SH-SY5Y (cell line): ENCODE results near the gene FAM32A.

Source experiments
- GATA2 ChIP-seq: IDR thresholded peaks from 2 replicates; pipeline ENCODE4 v1.6.1; 2011; ENCODE audit warnings: mild to moderate bottlenecking, low read depth, low read length
- GATA3 ChIP-seq: IDR thresholded peaks from 2 replicates; pipeline ENCODE4 v1.6.1; 2011; ENCODE audit warnings: low read depth, mild to moderate bottlenecking, low read length, moderate library complexity

Gene FAM32A

DNA sequence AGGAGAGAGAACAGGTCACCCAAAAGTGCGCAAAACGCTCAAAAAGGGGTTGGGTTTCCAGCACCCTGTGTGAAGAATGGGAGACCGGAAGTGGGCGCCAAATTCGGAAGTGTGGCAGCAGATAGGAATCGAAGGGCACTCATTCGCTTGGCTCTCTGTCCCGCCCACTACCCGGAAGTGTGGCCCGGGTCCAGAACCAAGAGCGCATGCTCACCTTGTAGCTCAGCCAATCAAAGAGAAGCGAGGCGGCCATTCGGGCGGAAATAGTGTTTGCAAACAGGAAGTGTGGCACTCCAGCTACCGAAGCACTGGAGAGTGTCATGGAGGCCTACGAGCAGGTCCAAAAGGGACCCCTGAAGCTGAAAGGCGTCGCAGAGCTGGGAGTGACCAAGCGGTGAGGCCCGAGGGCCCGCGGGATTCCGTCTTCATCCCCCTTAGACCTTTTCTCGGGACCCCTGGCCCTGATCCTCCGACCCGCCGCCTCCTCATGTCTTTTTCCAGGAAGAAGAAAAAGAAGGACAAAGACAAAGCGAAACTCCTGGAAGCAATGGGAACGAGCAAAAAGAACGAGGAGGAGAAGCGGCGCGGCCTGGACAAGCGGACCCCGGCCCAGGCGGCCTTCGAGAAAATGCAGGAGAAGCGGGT lies at the start of gene FAM32A:
FAM32A (plus strand) TSS at position 288 of the 645 bp plus-strand sequence; CDS start at position 321, 33 bp downstream.
- TF ChIP-seq GATA2 (peak; percentile 100), GATA3 (peak; percentile 92)

DNA sequence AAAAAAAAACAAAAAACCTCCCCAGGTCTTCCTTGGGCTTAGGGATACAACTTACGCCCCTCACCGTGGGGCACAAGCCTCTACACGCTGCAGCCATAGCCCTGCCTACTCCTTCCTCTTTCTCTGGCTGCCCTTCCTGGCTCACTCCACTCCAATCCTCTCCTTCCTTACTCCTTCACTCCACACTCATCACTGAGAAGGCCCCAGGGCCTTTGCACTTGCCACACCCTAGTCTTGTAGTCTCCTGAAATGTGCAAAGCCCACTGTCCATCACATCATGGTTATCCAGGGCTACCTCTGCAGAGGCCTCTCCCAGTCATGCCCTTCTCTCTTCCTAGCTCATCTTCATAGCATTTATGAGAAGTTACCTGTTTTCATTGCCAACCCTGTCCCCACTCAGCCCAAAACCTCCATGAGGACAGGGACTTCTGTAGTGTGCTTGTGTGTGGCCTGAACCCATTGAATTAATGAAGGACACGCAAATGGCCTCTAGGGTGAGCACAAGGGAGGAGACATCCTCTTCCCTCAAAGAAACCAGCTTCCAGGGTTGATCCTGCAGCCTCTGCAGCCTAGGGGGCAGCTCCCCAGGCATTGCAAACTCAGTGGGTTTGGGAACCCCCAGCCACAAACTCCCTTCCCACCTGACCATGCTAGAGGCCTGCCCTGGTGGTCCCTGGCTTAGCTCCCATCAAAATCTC lies 49.6 kb upstream of the FAM32A start:
- TF ChIP-seq GATA3 (no peak), GATA2 (no peak)

DNA sequence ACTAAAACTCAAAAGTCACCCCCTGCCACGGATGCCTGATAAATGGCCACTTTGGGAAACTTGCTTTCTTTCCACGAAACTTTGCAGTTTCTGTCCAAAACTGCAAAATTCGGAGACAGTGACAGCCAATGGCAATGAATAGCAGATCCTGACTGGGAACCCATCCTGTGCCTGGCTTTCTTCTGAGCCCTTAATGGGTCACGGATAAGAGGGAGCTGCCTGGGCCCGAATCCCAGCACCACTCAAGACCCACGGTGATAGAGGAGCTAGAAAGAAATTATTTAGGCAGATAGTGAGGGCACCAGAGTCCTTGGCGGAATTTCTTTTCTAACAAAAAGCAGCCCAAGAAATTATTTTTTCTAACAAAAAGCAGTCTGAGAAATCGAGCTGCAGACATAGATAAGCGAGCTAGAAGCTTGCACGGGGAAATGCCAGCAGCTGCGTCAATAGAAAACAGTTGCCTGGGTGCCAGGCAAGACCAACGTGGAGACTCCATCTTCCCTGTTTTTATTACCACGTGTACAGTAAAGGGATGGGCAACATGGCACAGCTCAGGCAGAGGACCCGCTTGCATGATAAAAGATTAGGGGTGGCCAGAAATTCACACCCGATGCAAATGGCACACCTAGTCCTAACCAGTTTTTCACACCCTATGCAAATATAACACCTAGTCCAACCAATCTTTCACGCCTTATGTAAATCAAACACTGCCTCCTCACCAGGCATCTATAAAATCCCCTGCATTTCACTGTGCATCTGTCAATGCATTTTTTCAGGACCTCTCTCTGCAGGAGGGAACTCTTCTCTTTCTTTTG lies 48.8 kb upstream of the FAM32A start:
- TF ChIP-seq GATA2 = no peak
- TF ChIP-seq GATA3 = no peak

DNA sequence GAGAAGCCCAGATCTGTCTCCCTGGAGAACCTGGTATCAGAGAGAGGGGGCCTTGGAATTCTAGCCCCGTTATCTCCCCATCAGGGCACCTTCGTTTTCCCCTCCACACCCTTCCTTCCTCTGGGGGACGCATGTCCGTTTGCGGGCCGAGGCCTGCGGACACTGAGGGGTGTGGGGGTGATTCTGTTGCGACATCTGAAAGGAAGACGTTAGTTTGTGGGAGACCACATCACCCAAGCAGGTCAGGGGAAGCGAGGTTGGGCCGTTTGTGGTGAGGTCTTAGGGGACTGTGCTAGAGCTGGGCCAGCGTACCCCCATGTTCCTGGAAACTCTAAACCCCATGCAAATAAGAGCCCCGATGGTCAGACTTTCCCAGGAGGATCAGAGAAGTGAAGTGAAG lies 45.5 kb upstream of the FAM32A start:
- no peak for TF ChIP-seq GATA3
- TF ChIP-seq GATA2 = no peak

DNA sequence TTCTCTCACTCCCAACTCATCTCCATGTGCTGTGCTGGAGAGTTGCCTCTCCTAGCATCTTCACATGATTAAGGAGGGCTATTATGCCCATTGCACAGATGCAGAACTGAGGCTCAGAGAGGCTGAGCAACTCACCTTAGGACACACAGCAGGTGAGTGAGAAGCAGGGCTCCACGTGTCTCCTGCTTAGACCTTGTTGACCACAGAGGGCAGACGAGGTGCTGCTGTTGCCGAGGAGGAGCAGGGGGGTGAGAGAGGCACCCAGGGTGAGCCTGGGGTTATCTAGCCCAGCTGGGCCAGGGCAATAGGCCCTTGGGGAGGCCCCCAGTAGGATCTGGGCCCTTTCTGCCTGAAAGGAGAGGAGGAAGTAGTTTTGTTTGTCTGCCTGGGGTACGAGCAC lies 44.2 kb upstream of the FAM32A start:
- TF ChIP-seq GATA2 = no peak
- TF ChIP-seq GATA3 = no peak

DNA sequence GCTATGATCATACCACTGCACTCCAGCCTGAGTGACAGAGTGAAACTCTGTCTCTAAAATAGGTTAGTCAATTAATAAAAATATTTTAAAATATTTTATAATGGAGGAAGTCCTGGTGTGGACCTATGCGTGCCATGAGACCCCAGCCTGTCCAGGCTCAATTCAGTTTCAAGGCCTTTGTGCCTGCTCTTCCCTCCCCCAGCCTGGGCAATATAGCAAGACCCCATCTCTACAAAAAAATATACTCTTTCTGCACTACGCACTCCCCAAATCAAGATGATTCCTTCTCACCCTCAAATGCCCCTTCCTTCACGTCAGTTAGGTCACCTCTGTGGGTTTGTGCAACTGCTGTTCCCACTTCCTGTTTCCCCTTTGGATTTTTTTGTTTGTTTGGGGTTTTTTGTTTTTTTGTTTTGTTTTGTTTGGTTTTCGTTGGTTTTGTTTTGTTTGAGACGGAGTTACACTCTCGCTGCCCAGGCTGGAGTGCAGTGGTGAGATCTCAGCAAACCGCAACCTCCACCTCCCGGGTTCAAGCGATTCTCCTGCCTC lies 43.1 kb upstream of the FAM32A start:
- TF ChIP-seq GATA2 (no peak), GATA3 (no peak)

DNA sequence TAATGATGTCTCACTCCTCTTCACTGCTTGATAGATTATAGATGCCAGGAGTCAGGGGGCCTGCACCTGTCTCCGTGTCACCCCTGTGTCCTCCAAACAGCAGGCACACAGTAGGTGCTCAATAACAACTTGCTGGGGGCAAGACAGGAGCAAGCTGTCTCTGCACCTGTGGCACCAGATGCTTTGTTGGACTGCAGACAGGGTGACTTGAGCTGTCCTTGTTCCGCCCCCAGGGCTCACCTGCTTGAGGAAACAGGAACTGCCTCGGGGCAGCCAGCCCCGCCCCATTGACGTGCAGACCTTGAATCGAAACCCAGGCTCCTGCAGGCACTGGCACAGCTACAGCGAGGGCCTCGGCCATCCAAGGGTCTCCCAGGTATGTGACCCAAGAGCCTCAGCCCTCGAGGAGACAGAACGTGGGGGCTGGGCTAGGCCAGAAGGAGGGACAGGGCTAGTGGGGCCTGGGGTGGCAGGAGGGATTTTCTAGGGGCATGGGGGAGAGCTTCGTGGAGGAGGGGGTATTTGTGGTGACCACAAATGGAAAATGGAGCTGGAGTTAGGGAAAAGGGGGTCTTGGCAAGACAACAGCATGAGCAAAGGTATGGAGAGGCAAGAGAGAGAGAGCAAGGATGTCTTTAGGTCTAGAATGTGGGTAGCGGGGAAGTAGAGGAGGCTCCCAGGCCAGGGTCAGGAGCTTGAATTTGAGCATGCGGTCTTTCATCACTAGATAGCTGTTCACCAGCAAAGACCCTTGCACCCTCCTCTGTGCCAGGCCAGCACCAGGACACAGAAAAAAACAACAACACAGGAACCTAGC lies 41.6 kb upstream of the FAM32A start, which contains the start of gene HSH2D:
HSH2D (plus strand) TSS at position 287 of the 817 bp plus-strand sequence. CDS start 5,066 bp downstream, outside the sequence.
- no peak for TF ChIP-seq GATA2

DNA sequence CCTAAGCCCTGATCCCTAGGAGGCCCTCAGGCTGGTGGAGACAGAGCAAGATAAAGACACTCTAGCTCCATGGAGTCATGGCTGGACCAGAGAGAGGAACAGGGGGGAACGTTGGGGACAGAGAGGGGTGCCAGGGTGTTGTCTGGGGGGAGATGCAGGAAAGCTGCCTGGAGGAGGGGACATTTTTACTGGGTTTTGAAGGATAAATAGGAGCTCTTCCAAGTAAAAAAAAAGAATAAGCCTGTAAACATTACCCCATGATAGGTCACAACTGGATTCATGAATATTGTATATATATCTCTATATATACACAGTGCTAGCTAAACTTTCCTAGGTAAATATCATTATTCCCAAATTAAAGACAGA lies 41.0 kb upstream of the FAM32A start:
- TF ChIP-seq GATA2 (no peak), GATA3 (no peak)

DNA sequence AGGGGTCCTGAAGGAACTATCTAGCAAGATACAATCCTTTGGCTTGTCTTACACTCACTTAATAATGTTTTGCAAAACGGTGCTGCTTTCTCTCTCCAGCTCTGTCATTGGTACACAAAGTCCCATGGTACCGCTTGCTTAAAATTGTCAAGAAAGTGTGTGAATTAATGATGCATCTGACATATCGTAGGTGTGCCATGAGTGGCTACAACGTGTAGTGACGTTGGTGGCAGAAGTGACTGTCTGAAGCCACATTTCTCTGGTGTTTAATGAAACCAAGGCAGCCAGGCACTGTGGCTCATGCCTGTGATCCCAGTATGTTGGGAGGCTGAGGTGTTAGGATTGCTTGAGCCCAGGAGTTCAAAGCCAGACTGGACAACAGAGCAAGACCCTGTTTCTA lies 39.1 kb upstream of the FAM32A start:
- no peak for TF ChIP-seq GATA3
- TF ChIP-seq GATA2 = no peak

DNA sequence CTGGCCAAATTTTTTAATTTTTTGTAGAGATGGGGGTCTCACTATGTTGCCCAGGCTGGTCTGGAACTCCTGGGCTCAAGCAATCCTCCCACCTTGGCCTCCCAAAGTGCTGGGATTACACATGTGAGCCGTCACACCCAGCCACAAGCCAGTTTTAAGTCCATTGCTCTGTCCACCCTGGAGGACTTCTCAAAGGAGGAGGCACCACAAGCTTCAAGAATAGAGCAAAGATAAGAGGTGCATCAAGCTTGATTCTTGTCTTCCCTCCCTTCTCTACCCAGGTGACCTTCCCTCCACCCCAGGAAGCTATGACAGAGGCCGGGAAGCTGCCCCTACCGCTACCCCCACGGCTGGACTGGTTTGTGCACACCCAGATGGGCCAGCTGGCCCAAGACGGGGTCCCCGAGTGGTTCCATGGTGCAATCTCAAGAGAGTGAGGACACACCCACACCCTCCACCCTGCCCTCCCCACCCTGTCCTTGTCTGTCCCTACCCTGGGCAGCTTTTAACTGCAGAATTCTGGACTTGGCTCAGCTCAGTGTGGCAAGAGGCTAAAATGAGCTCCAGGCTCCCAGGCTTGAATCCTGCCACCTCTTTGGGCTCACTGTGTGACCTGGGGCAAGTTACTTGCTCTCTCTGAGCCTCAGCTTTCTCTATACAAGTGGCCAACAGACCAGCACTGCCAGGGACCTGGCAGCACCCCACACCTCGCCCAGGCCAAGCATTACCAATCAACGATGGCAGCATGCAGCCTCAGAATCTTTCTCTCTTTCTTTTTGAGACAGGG lies 36.6 kb upstream of the FAM32A start:
- no peak for TF ChIP-seq GATA3
- TF ChIP-seq GATA2 = no peak

DNA sequence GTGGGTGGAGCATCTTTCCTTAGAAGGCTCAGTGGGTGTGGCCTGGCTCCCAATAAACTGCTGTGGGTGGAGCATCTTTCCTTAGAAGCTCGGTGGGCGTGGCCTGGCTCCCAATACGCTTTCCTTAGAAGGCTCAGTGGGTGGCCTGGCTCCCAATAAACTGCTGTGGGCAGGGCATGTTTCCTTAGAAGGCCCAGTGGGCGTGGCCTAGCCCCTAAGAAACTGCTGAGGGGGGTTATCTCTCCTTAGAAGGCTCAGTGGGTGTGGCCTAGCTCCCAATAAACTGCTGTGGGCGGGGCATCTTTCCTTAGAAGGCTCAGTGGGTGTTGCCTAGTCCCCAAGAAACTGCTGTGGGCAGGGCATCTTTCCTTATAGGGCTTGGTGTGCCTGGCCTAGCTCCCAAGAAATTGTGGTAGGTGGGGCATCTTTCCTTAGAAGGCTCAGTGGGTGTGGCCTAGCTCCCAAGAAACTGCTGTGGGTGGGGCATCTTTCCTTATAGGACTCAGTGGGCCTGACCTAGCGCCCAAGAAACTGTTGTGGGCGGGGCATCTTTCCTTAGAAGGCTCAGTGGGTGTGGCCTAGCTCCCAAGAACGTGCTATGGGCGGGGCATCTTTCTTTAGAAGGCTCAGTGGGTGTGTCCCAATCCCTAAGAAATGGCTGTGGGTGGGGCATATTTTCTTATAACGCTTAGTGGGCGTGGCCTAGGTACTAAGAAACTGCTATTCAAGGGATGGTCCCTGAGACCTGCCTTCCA lies 31.5 kb upstream of the FAM32A start:
- TF ChIP-seq GATA2 = no peak
- no peak for TF ChIP-seq GATA3

DNA sequence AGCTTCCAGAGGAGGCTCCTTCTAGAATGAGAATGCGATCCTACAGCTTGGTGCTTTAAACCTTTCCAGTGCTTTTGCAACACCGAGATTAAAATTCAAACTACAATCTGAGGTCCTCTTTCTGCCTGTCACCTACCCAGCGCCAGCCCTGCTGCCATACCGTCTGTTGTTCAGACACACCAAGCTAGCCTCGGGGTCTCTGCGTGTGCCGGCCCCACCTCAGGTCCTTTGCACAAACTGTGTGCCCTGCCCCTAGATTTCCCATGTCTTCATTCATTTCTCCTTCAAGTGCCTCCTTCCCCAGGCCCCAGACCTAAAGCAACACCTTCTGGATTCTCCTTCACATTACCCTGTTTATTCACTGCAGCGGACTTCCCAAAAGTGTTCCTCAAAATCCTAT lies 30.7 kb upstream of the FAM32A start:
- TF ChIP-seq GATA2 (no peak), GATA3 (no peak)

DNA sequence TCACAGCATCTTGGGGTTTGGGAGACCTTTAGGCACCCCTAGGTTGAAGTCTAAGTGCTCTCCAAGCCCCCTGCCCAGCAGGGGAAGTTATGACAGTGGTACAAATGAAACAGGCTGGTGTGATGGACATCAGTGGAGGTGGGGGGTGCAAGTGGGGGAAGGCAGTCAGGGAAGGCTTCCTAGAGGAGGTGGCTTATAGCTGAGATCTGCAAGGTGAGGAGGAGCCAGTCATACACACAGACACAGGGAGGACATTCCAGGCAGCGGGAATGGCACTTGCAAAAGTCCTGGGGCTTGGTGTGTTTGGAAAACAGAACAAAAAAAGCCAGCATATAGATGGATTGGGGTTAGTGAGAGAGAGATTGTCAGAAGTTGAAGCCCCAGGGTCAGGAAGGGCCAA lies 30.1 kb upstream of the FAM32A start:
- TF ChIP-seq GATA2 (no peak), GATA3 (no peak)
